Smooth muscle cell (in vitro differentiated cells): Measurements from ENCODE around the gene ABCB8. TPM values are rescaled to one million over a fixed set of nuclear protein-coding genes. Genes with fewer than 3 reads are reported as not detected.
A peak's percentile ranks its signal among the peaks of the same experiment; 100 is the strongest.
"Not testable (repeated sequence)": the region's sequence is repeated elsewhere in the genome, so short reads cannot be mapped to it uniquely, and the experiment has no call there.

Experiments used
- DNase-seq: peaks from one replicate; lab custom pipeline; 2025; ENCODE audit not compliant: unreplicated experiment; lab: John Stamatoyannopoulos, UW
- H2AFZ ChIP-seq: fragments of 200-600 bp; sonication (generic); 2 replicates; pipeline ENCODE4 v1.6.0; 2016; ENCODE audit warnings: antibody characterized with exemption, low read depth, mild to moderate bottlenecking
- H3F3A ChIP-seq: fragments of 200-600 bp; sonication (generic); 2 replicates; pipeline ENCODE4 v1.6.0; 2017; ENCODE audit warnings: antibody characterized with exemption, low read depth
- H3K27ac ChIP-seq: fragments of 200-600 bp; sonication (generic); 2 replicates; pipeline ENCODE4 v1.5.1; 2016; ENCODE audit warnings: low read depth, mild to moderate bottlenecking
- H3K27me3 ChIP-seq: fragments of 200-600 bp; sonication (generic); 2 replicates; pipeline ENCODE4 v1.6.1; 2016; ENCODE audit warnings: low read depth, mild to moderate bottlenecking
- H3K36me3 ChIP-seq: fragments of 200-600 bp; sonication (generic); 2 replicates; pipeline ENCODE4 v1.5.1; 2016; ENCODE audit warnings: low read depth
- H3K4me1 ChIP-seq: fragments of 200-600 bp; sonication (generic); 2 replicates; pipeline ENCODE4 v1.5.1; 2016; ENCODE audit warnings: low read depth
- H3K4me2 ChIP-seq: fragments of 200-600 bp; sonication (generic); 2 replicates; pipeline ENCODE4 v1.6.0; 2016; ENCODE audit warnings: mild to moderate bottlenecking
- H3K4me3 ChIP-seq: fragments of 200-600 bp; sonication (generic); 2 replicates; pipeline ENCODE4 v1.5.1; 2016; ENCODE audit warnings: mild to moderate bottlenecking
- H3K79me2 ChIP-seq: fragments of 200-600 bp; sonication (generic); 2 replicates; pipeline ENCODE4 v1.6.0; 2016; ENCODE audit warnings: low read depth, mild to moderate bottlenecking
- H3K9ac ChIP-seq: fragments of 200-600 bp; sonication (generic); 2 replicates; pipeline ENCODE4 v1.6.0; 2016; ENCODE audit warnings: low read depth
- H3K9me3 ChIP-seq: fragments of 200-600 bp; sonication (generic); replicated peaks from 2 replicates; pipeline ENCODE4 v1.5.1; 2016; ENCODE audit warnings: low read depth
- H4K20me1 ChIP-seq: fragments of 200-600 bp; sonication (generic); 2 replicates; pipeline ENCODE4 v1.6.0; 2016; ENCODE audit warnings: low read depth
- CTCF ChIP-seq: fragments of 200-600 bp; sonication (generic); IDR thresholded peaks from 2 replicates; pipeline ENCODE4 v1.5.1; 2017; ENCODE audit warnings: borderline replicate concordance, mild to moderate bottlenecking, antibody characterized with exemption; ENCODE audit not compliant: insufficient read depth, poor library complexity, severe bottlenecking
- WGBS: methylation state at CpG from one replicate; pipeline ENCODE4 v1.1.7; 2016; ENCODE audit warnings: low lambda C conversion rate; 5-methylcytosine and 5-hydroxymethylcytosine counted together
- polyA plus RNA-seq: library from polyadenylated mRNA; unstranded; fragments of >200 nt; fragmentation: Nextera tagmentation; extraction: Ambion mirVana; gene quantifications from 2 replicates; pipeline ENCODE4 v1.2.1, GENCODE V29; 2016
- total RNA-seq: library from RNA; depleted of rRNA; stranded (reverse); fragments of >200 nt; gene quantifications from 2 replicates; pipeline ENCODE4 v1.2.3, GENCODE V29; 2014

The ABCB8 gene
- total and polyA plus RNA-seq, 2 experiments from 2014 or later, result 23.4 to 24.2 TPM

GRCh38 chr7:151023232-151023631 lies 5.0 kb upstream of the ABCB8 start:
- Histone ChIP-seq H3K79me2 (no peaks in the 10 kb centered on the region), H3K36me3 (no peaks in the 10 kb centered on the region), H3K27ac (no peak overlapping the region), H3K4me3 (no peak overlapping the region), H2AFZ (no peak overlapping the region), H3K27me3 (no peaks in the 10 kb centered on the region), H3K9me3 (no peaks in the 10 kb centered on the region), H3K9ac (no peak overlapping the region), H3K4me2 (no peak overlapping the region), H4K20me1 (no peaks in the 10 kb centered on the region), H3F3A (no peaks in the 10 kb centered on the region), H3K4me1 (peaks cover 34% of the 10 kb centered on the region)
- DNase-seq, result no peak
- TF ChIP-seq CTCF, result no peak
- WGBS, result 95% methylated on average over 8 of the region's 10 CpGs

DNA sequence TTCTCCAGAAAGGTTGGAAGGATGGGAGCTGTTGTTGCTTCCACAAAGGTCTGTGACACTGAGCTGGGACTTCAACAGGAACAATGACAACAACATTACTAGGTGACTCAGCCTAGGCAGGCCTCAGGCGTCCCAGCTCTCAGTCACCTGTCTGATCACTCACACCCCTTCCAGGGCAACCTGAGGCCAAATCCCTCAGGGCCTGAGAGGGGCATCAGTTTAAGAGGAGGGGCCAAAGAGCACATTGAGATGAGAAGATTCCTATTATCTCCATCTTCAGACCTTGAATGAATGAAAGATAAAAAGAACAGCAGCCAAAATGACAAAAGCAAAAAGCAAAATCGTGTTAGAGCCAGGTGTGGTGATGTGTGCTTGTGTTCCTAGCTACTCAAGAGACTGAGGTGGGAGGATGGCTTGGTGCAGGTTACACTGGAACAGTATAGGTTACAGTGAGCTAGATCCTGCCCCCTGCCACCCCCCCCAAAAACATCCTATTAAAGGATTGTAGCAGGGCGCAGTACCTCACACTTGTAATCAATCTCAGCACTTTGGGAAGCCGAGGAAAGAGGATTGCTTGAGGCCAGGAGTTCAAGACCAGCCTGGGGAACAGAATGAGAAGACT lies 3.7 kb upstream of the ABCB8 start, which contains the start of gene ATG9B:
TSS of gene ATG9B (minus strand) at position 60 of the 622 bp plus-strand sequence. CDS start 71 bp downstream, outside the sequence.
- 79% methylated on average over 4 of the region's 4 CpGs for WGBS
- H3K27me3 ChIP-seq, result no peaks in the 10 kb centered on the region
- H3K27ac ChIP-seq, result peak within 1 kb of the TSS; percentile 86
- no peaks in the 10 kb centered on the region for H3K36me3 ChIP-seq
- no peak within 1 kb of the TSS for H3K4me2 ChIP-seq
- DNase-seq, result no peak
- no peak within 1 kb of the TSS for H3K4me3 ChIP-seq
- peaks cover 4% of the 10 kb centered on the region for H3K79me2 ChIP-seq
- H4K20me1 ChIP-seq, result no peaks in the 10 kb centered on the region
- H3K9ac ChIP-seq, result no peak within 1 kb of the TSS
- H2AFZ ChIP-seq, result no peak within 1 kb of the TSS
- TF ChIP-seq CTCF, result no peak
- peaks cover 33% of the 10 kb centered on the region for H3K4me1 ChIP-seq
- H3K9me3 ChIP-seq, result no peaks in the 10 kb centered on the region
- H3F3A ChIP-seq, result no peaks in the 10 kb centered on the region

DNA sequence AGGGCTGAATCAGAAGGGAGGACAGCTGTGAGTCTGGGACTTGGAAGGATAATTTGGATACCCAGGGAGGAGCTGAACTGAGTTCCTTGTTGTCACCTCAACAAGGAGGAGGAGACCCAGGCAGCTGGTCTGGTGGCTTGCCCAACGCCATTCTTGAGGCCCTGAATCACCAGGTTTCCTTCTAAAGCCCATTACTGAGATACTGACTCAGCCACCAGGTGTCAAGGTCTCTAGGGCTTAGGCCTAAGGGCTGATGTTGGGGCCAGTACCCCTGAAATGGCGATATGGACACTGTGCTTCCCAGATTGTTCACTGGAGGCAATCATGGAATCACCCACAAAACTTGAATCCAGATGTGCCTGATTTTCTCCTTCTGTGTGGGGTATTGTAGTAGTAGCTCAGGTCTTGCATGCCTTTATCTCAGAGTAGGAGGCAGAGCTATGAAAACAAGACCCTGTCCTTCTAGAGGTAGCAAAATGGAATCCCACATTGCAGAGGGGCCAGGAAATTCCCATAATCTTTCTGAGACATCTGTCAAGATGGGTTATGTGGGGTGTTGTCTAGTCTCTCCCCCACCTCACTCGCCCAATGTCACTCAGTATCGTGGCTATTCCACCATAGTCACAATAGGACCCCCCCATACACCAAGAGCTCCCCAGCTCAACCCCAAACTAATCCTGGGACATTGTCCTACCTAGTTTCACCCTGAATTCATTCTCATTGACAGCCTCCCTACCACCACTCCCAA lies 2.2 kb upstream of the ABCB8 start:
- DNase-seq, result no peak
- Histone ChIP-seq H3K27ac (peak overlapping the region; percentile 86), H3K9me3 (no peaks in the 10 kb centered on the region), H3K79me2 (peaks cover 13% of the 10 kb centered on the region), H3K36me3 (no peaks in the 10 kb centered on the region), H3K9ac (no peak overlapping the region), H3K4me1 (peaks cover 19% of the 10 kb centered on the region), H3K27me3 (no peaks in the 10 kb centered on the region), H3K4me2 (peak overlapping the region; percentile 17), H4K20me1 (no peaks in the 10 kb centered on the region), H2AFZ (peak overlapping the region; percentile 30), H3F3A (no peaks in the 10 kb centered on the region), H3K4me3 (no peak overlapping the region)
- WGBS, result 76% methylated on average over 4 of the region's 4 CpGs
- no peak for TF ChIP-seq CTCF

GRCh38 chr7:151026771-151027727 lies 1.2 kb upstream of the ABCB8 start:
- H3K4me1 ChIP-seq, result peaks cover 19% of the 10 kb centered on the region
- H3K9me3 ChIP-seq, H3K36me3 ChIP-seq, H3F3A ChIP-seq, DNase-seq, H4K20me1 ChIP-seq, H3K27me3 ChIP-seq: not testable (repeated sequence)
- 15% methylated on average over 19 of the region's 19 CpGs for WGBS
- H3K27ac ChIP-seq, result peak overlapping the region; percentile 86
- H3K9ac ChIP-seq, result peak overlapping the region; percentile 69
- H3K79me2 ChIP-seq, result peaks cover 17% of the 10 kb centered on the region
- peak overlapping the region; percentile 61 for H3K4me3 ChIP-seq
- H3K4me2 ChIP-seq, result peak overlapping the region; percentile 82
- H2AFZ ChIP-seq, result peak overlapping the region; percentile 30

DNA sequence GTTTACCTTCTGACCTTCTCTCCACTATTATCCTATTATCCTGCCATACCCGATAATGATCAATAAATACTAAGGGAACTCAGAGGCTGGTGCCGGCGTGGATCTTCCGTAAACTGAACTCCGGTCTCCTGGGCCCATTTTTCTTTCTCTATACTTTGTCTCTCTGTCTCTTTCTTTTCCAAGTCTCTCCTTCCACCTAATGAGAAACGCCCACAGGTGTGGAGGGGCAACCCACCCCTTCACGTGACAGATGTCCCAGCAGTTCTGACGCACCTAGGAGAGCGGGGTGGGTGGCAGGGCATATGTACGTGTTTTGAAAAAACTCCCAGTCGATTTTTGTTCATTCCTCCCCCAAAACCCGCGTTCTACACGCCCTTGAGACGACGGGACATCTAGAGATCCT lies 521 bp upstream of the ABCB8 start:
- Histone ChIP-seq H3K27ac (peak overlapping the region; percentile 86), H3K4me1 (peaks cover 19% of the 10 kb centered on the region), H3K9ac (peak overlapping the region; percentile 69), H3K4me2 (peak overlapping the region; percentile 82), H3K79me2 (peaks cover 22% of the 10 kb centered on the region), H3K4me3 (peak overlapping the region; percentile 61), H2AFZ (peak overlapping the region; percentile 24)
- H4K20me1 ChIP-seq, H3K27me3 ChIP-seq, H3K9me3 ChIP-seq, H3F3A ChIP-seq, H3K36me3 ChIP-seq, DNase-seq: not testable (repeated sequence)
- 2% methylated on average over 16 of the region's 16 CpGs for WGBS
